Stimulated activated naive CD8-positive, alpha-beta T cell treated with anti-CD3 and anti-CD28 coated beads, Interleukin-15, Interleukin-2, amounts not matched to agents 100 U/mL and 50 U/mL, for 24 hours (primary cell): ENCODE measurements around the gene CCL26.
"Not testable (repeated sequence)": the region's sequence is repeated elsewhere in the genome, so short reads cannot be mapped to it uniquely, and the experiment has no call there.

Experiments
- ATAC-seq: fragments of 150-1000 bp; cut with Tn5 transposase; one replicate; pipeline ENCODE4 v1.10.0; 2021
- DNase-seq: peaks from one replicate; pipeline ENCODE4 v3.0.0; 2021

Gene CCL26

GRCh38 chr7:75792567-75792966, 20.6 kb upstream of the CCL26 start:
- ATAC-seq, DNase-seq: not testable (repeated sequence)

GRCh38 chr7:75789361-75789924, 17.4 kb upstream of the CCL26 start:
- no peak for DNase-seq
- ATAC-seq: no peak

- not testable (repeated sequence) for DNase-seq, ATAC-seq
Measured at GRCh38 chr7:75788154-75788847, 16.3 kb upstream of the CCL26 start.

GRCh38 chr7:75783058-75783457, 11.0 kb upstream of the CCL26 start:
- ATAC-seq: not testable (repeated sequence)

GRCh38 chr7:75780647-75781273, 8.7 kb upstream of the CCL26 start:
- ATAC-seq, DNase-seq: not testable (repeated sequence)

More at GRCh38 chr7:75783058-75783457, 11.0 kb upstream of the CCL26 start:
- DNase-seq: not testable (repeated sequence)

- ATAC-seq, DNase-seq: not testable (repeated sequence)
Measured at GRCh38 chr7:75779516-75779915, 7.5 kb upstream of the CCL26 start.

DNA sequence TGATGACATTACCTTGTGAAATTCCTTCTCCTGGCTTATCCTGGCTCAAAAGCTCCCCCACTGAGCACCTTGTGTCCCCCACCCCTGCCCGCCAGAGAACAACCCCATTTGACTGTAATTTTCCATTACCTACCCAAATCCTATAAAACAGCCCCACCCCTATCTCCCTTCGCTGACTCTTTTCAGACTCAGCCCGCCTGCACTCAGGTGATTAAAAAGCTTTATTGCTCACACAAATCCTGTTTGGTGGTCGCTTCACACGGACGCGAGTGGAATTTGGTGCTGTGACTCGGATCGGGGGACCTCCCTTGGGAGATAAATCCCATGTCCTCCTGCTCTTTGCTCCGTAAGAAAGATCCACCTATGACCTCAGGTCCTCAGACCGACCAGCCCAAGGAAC, 7.0 kb upstream of the CCL26 start:
- not testable (repeated sequence) for ATAC-seq

DNA sequence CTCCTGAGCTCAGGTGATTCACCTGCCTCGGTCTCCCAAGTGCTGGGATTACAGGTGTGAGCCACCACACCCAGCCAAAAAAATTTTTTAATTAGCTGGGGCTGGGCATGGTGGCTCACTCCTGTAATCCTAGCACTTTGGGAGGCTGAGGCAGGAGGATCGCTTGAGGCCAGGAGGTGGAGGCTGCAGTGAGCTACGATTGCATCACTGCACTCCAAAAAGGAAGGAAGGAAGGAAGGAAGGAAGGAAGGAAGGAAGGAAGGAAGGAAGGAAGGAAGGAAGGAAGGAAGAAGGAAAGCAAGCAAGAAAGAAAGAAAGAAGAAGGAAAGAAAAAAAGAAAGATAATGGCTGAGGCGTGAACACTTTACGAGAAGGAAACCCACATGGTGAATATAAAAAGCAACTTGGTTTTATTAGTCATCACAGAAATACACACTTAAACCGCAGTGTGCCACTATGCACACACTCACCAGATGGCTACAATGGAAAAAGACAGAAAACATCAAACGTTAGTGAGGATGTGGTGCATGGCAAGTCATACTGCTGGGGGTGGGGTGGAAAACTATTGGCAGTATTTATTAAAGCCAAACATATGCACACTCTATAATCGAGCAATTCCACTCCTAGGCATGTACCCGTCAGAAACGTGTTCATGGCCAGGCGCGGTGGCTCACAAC, 4.4 kb upstream of the CCL26 start:
- DNase-seq: peak; percentile 59
- ATAC-seq: peak; percentile 96

More for the DNA sequence above, 7.0 kb upstream of the CCL26 start:
- DNase-seq: not testable (repeated sequence)

DNA sequence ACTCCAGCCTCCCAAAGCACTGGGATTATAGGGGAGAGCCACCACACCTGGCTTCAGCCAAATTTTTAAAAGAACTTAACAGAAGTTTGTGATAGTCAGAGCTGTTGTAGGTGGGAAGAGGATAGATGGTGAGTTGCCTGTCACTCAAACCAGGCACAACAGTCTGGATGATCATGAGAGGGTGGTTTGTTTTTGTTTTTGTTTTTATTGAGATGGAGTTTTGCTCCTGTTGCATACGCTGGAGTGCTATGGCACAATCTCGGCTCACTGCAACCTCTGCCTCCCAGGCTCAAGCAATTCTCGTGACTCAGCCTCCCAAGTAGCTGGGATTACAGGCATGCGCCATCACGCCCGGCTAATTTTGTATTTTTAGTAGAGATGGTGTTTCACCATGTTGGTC, 1.9 kb upstream of the CCL26 start:
- not testable (repeated sequence) for ATAC-seq, DNase-seq

GRCh38 chr7:75771224-75771623, 787 bp downstream of the CCL26 start:
- DNase-seq: no peak
- ATAC-seq: no peak

- ATAC-seq: no peak
- DNase-seq: no peak
Measured at GRCh38 chr7:75762350-75762917, 9.6 kb downstream of the CCL26 start.

GRCh38 chr7:75761801-75762200, 10.2 kb downstream of the CCL26 start:
- not testable (repeated sequence) for DNase-seq, ATAC-seq

- ATAC-seq (no peak), DNase-seq (no peak)
Measured at GRCh38 chr7:75758491-75758890, 13.5 kb downstream of the CCL26 start.

- DNase-seq (no peak), ATAC-seq (no peak)
Measured at GRCh38 chr7:75757860-75758259, 14.2 kb downstream of the CCL26 start.

DNA sequence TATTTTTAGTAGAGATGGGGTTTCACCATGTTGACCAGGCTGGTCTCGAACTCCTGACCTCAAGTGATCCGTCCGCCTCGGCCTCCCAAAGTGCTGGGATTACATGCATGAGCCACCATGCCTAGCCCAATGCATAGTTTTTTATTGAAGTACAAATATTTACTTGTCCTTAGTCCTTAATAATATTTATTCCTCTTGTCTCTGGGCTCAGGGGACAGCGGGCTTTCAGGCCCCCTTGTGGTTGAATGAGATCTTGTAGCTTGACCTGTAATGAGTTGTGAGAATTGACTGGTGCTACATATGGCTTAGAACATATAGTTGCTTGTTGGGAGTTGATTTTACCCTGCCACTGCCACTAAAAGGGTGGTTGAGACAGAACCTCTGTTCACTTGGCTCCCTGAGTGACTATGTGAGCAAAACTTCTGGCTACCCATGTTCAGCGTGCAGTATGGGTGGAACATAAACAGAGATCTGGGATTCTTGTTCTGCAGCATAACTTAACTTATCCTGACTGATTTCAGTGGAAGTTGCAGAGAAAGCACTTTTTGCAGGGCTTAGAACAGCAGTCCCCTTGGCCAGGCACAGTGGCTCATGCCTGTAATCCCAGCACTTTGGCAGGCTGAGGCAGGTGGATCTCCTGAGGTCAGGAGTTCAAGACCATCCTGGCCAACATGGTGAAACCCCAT, 14.9 kb downstream of the CCL26 start:
- DNase-seq (no peak), ATAC-seq (no peak)

- ATAC-seq (no peak), DNase-seq (no peak)
Measured at GRCh38 chr7:75756206-75756990, 15.6 kb downstream of the CCL26 start.

- DNase-seq: no peak
- no peak for ATAC-seq
Measured at GRCh38 chr7:75743455-75743859, 28.6 kb downstream of the CCL26 start.

GRCh38 chr7:75740846-75741497, 31.0 kb downstream of the CCL26 start:
- ATAC-seq (no peak), DNase-seq (peak; percentile 24)

DNA sequence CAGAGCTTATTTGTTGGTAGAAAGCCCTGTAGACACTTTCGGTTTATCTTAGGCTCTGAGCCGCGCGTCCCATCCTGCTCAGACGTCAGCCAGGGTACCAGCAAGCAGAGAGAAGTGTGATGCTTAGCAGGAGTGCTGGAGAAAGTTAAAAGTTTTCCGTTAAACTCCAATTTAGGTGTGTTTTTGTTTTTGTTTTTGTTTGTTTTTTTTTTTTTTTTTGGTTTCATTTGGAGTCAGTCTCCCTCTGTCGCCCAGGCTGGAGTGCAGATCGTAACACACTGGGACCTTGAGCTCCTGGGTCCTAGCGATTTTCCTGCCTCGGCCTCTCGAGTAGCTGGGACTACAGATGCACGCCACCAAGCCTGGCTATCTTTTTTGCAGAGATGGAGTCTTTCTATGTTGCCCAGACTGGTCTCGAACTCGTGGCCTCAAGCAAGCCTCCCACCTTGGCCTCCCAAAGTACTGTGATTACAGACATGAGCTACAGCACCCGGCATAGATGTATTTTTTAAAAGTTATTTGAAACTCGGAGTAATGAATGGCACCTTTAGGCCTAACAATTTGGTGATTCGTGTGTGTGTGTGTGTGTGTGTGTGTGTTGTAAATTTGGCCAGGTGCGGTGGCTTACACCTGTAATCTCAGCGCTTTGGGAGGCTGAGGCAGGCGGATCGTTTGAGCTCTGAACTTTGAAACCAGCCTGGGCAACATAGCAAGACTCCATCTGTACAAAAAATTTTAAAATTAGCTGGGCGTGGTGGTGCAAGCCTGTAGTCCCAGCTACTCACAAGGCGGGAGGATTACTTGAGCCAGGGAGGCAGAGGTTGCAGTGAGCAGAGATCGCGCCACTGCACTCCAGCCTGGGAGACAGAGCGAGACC, 32.0 kb downstream of the CCL26 start:
- ATAC-seq (no peak), DNase-seq (no peak)
